Fibroblast of pulmonary artery (primary cell): ENCODE data around the gene TMTC1.

ENCODE experiments used
- DNase-seq: peaks from one replicate; pipeline ENCODE4 v3.0.0-alpha.2; 2010; ENCODE audit warnings: low read depth
- H3K4me3 ChIP-seq: replicated peaks from 2 replicates; pipeline ENCODE4 v1.5.1; 2011; ENCODE audit warnings: low read depth, mild to moderate bottlenecking, control low read depth, low read length, moderate library complexity
- TF ChIP-seq, protein P1 (sequence below): IDR thresholded peaks from 2 replicates; pipeline ENCODE4 v1.5.1; 2011; ENCODE audit warnings: mild to moderate bottlenecking, control low read depth, low read length, inconsistent platforms; ENCODE audit errors: missing control alignments

The TMTC1 gene

DNA sequence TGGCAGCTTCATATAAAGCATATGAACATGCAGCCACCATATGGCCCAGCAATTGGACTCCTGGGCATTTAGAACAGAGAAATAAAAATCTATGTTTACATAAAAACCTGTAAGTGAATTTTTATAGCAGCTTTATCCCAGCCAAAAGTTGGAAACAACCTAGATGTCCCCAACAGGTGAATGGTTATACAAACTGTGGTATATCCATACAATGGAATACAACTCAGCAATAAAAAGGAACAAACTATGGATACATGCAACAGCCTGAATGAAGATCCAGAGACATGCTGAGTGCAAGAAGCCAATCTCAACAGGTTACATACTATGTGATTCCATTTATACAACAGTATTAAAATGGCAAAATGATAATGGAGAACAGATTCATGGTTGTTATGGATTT lies 3.7 kb downstream of the TMTC1 start:
- no peak for DNase-seq
- TF ChIP-seq, protein P1, sequence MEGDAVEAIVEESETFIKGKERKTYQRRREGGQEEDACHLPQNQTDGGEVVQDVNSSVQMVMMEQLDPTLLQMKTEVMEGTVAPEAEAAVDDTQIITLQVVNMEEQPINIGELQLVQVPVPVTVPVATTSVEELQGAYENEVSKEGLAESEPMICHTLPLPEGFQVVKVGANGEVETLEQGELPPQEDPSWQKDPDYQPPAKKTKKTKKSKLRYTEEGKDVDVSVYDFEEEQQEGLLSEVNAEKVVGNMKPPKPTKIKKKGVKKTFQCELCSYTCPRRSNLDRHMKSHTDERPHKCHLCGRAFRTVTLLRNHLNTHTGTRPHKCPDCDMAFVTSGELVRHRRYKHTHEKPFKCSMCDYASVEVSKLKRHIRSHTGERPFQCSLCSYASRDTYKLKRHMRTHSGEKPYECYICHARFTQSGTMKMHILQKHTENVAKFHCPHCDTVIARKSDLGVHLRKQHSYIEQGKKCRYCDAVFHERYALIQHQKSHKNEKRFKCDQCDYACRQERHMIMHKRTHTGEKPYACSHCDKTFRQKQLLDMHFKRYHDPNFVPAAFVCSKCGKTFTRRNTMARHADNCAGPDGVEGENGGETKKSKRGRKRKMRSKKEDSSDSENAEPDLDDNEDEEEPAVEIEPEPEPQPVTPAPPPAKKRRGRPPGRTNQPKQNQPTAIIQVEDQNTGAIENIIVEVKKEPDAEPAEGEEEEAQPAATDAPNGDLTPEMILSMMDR = no peak
- H3K4me3 ChIP-seq = no peak overlapping the region

DNA sequence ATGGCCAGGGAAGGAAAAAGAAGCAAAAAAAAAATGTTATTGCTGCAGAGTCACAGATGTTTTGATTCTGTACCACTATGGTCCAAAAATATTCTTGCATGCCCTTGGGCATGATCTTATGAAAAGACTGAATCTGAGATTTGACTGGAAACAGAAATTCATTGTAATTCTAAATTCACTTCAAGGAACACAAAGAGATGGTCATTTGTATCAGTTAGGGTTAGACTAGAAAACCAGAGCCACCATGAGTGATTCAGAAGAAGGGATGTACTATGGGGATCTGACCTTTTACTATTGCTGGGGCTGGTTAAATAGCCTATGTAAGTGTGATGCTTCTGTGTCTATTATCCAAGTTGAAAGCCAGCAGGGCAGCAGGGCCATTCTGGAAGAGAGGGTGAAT lies 5.2 kb downstream of the TMTC1 start:
- TF ChIP-seq, protein P1 = no peak
- DNase-seq = no peak
- H3K4me3 ChIP-seq = no peak overlapping the region

DNA sequence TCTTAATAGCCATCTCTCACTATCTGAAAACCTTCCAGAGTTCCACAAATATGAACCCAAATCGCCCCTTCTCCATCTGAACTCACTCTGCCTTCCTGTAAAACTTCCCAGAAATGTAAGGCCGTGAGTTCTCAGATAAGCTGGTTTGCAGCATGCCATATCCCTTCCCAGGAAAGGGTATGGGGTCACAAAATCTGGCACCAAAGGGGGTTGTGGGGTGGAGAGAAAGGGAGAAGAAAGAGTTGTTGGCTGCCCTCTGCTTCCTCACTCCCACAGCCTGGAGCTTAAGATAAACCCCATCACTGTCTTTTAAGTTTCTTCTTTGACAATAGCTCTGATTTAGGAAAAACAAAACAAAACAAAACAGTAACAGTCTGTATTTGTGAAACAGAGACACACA lies 10.7 kb downstream of the TMTC1 start:
- TF ChIP-seq, protein P1 = no peak

DNA sequence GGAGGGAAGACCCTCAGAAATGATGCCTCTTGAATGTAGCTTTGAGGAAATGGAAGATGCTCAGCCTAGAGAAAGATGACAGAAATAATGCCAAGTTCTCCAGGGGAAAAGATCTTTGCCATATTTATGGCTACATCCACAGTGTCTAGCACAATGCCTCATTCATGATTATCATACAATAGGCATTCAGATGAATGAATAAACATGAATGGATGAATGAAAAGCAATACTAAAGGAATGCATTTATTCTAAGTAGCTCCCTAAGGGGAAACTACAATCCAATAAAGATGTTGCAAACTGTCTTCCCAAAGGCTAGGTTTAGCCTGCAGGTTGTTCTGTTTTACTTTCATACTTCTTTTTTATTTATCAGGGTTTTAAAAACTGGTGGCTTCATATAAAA lies 12.0 kb downstream of the TMTC1 start:
- no peak overlapping the region for H3K4me3 ChIP-seq
- no peak for DNase-seq
- TF ChIP-seq, protein P1 = no peak

More for the DNA sequence above, 10.7 kb downstream of the TMTC1 start:
- DNase-seq = peak; percentile 43
- no peak overlapping the region for H3K4me3 ChIP-seq

DNA sequence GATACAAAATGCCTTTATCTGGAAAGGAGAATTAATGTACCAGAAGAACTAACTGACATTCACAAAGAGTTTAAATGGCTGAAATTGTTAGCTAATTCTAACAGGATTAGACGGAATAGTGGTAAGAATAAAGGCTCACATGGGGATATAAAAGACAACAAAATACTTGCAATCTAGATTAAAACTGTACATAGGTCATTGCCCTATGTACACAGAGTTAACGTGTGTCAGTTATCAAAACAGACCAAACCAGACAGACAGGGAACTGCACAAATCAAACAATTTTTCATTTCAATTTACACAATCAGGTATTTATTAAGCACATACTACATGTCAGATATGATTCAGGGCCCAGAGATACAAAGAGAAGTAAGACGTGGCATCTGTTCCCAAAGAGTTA lies 12.6 kb downstream of the TMTC1 start:
- H3K4me3 ChIP-seq = no peak overlapping the region
- no peak for DNase-seq
- TF ChIP-seq, protein P1 = no peak

DNA sequence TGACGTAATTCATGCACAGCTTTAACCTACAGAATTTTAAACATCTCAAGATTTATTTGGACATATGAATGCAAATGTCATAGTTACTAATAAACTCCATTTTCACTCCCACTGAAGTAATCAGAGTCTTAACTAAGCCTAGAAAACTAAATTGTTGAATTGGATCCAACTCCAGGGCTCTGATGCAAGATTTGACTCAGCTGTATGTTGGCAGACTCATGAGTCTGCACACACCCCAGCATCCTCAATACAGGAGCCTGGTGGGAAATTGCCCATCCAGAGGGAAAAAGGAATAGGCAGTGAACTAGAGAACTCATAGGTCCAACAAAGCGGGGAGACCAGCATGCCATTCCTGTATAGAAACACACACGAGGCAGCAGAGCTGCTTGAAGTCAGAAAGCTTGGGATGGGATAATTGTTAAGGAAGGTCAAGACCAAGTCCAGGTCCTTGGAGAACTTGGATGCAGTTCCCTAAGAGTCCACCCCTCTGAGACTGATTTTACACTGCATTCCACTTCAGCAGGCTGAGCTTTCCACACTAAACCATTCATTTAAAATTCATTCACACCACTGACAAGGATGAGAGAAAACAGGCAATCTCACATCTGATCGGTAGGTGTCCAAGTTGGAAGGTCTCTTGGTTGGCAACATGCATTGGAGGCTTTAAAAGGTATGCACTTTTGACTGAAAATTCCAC lies 14.4 kb downstream of the TMTC1 start:
- TF ChIP-seq, protein P1 = no peak
- no peak overlapping the region for H3K4me3 ChIP-seq
- peak; percentile 95 for DNase-seq

DNA sequence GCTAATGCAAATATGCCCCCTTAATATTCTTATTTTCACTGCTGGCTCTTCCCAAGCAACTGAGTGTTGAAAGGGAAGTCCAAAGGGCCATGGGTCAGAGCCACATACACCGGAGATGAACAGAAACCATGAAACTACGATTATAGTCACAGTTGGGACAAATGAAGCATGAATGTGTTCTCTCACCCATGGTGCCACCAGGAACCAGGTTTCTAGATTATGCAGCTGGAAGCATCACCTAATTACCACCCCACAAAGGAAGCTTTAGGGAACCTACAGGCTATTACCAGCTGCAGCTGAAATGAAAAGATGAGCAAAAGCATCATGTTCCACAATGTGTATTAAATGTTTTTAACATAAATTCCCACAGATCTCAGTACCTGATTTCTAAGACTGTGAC lies 15.4 kb downstream of the TMTC1 start:
- no peak overlapping the region for H3K4me3 ChIP-seq
- no peak for DNase-seq
- TF ChIP-seq, protein P1 = no peak
